ENCODE results near the gene PRKCQ. TPM values are rescaled to one million over a fixed set of nuclear protein-coding genes. Genes with fewer than 3 reads are reported as not detected.

PRKCQ gene
- total RNA-seq, 1 donor from 2014 or later, result 2.1 TPM

- no peaks in the 10 kb centered on the region for H3K79me2 ChIP-seq (ENCODE audit: insufficient read depth, low read length)
- Mint-ChIP-seq H3K9me3 (ENCODE audit: unreplicated experiment) (no peaks in the 10 kb centered on the region), H3K4me1 (ENCODE audit: low read depth, unreplicated experiment) (peaks cover 5% of the 10 kb centered on the region), H3K4me3 (ENCODE audit: unreplicated experiment) (peak overlapping the region; percentile 85), H3K27me3 (ENCODE audit: low read depth, unreplicated experiment) (peaks cover 16% of the 10 kb centered on the region), H3K36me3 (ENCODE audit: low read depth, unreplicated experiment) (peaks cover 6% of the 10 kb centered on the region), H3K27ac (ENCODE audit: unreplicated experiment) (peak overlapping the region; percentile 9)
- H3K4me1 ChIP-seq (ENCODE audit: insufficient read depth, low read length), result no peaks in the 10 kb centered on the region
- H2AFZ ChIP-seq (ENCODE audit: low read depth, low read length), result peak overlapping the region; percentile 78
- peak overlapping the region; percentile 96 for H3K4me2 ChIP-seq (ENCODE audit: low read length)
- FAIRE-seq, result no peak
- no peak overlapping the region for H3K27ac ChIP-seq (ENCODE audit: low read depth, low read length)
- no peaks in the 10 kb centered on the region for H3K36me3 ChIP-seq (ENCODE audit: insufficient read depth, low read length)
- TF ChIP-seq CTCF (IDR thresholded peaks at IDR 0.05; ENCODE audit: insufficient read depth, low read depth, low read length), result no peak
- TF ChIP-seq EZH2 (IDR thresholded peaks at IDR 0.05; ENCODE audit: insufficient read depth, low read length), result no peak
- H3K9ac ChIP-seq (ENCODE audit: low read length), result no peak overlapping the region
- H3K27me3 ChIP-seq (ENCODE audit: insufficient read depth, low read length), result peaks cover 16% of the 10 kb centered on the region
- no peaks in the 10 kb centered on the region for H3K9me3 ChIP-seq (ENCODE audit: insufficient read depth, low read depth, low read length)
- peak overlapping the region; percentile 64 for H3K4me3 ChIP-seq (ENCODE audit: insufficient read depth, low read depth, low read length)
- no peak for DNase-seq (ENCODE audit: low read depth)
- H4K20me1 ChIP-seq (ENCODE audit: insufficient read depth, low read length), result no peaks in the 10 kb centered on the region
These were observed 733 bp downstream of the PRKCQ start for GRCh38 chr10:6579183-6579903.

- Histone ChIP-seq H3K4me3 (ENCODE audit: insufficient read depth, low read depth, low read length) (no peak overlapping the region), H3K4me1 (ENCODE audit: insufficient read depth, low read length) (no peaks in the 10 kb centered on the region), H4K20me1 (ENCODE audit: insufficient read depth, low read length) (no peaks in the 10 kb centered on the region), H3K79me2 (ENCODE audit: insufficient read depth, low read length) (no peaks in the 10 kb centered on the region), H3K27ac (ENCODE audit: low read depth, low read length) (no peak overlapping the region), H3K9ac (ENCODE audit: low read length) (no peak overlapping the region), H3K36me3 (ENCODE audit: insufficient read depth, low read length) (no peaks in the 10 kb centered on the region), H3K9me3 (ENCODE audit: insufficient read depth, low read depth, low read length) (no peaks in the 10 kb centered on the region), H3K4me2 (ENCODE audit: low read length) (no peak overlapping the region), H2AFZ (ENCODE audit: low read depth, low read length) (no peak overlapping the region), H3K27me3 (ENCODE audit: insufficient read depth, low read length) (peaks cover 16% of the 10 kb centered on the region)
- H3K9me3 Mint-ChIP-seq (ENCODE audit: unreplicated experiment), result no peaks in the 10 kb centered on the region
- DNase-seq (ENCODE audit: low read depth) (no peak), FAIRE-seq (no peak)
- peaks cover 5% of the 10 kb centered on the region for H3K4me1 Mint-ChIP-seq (ENCODE audit: low read depth, unreplicated experiment)
- peaks cover 4% of the 10 kb centered on the region for H3K36me3 Mint-ChIP-seq (ENCODE audit: low read depth, unreplicated experiment)
- H3K4me3 Mint-ChIP-seq (ENCODE audit: unreplicated experiment), result no peak overlapping the region
- peak overlapping the region; percentile 9 for H3K27ac Mint-ChIP-seq (ENCODE audit: unreplicated experiment)
- peaks cover 16% of the 10 kb centered on the region for H3K27me3 Mint-ChIP-seq (ENCODE audit: low read depth, unreplicated experiment)
- TF ChIP-seq CTCF (IDR thresholded peaks at IDR 0.05; ENCODE audit: insufficient read depth, low read depth, low read length), result no peak
- TF ChIP-seq EZH2 (IDR thresholded peaks at IDR 0.05; ENCODE audit: insufficient read depth, low read length), result no peak
These were observed 1.3 kb downstream of the PRKCQ start for GRCh38 chr10:6578795-6579182.

- H3K79me2 ChIP-seq (ENCODE audit: insufficient read depth, low read length), result no peaks in the 10 kb centered on the region
- H3K4me3 Mint-ChIP-seq (ENCODE audit: unreplicated experiment), result no peak overlapping the region
These were observed 1.8 kb downstream of the PRKCQ start for GRCh38 chr10:6578251-6578771.

More at GRCh38 chr10:6578251-6578771, 1.8 kb downstream of the PRKCQ start:
- H4K20me1 ChIP-seq (ENCODE audit: insufficient read depth, low read length), result no peaks in the 10 kb centered on the region
- no peak overlapping the region for H3K4me2 ChIP-seq (ENCODE audit: low read length)
- Mint-ChIP-seq H3K9me3 (ENCODE audit: unreplicated experiment) (no peaks in the 10 kb centered on the region), H3K4me1 (ENCODE audit: low read depth, unreplicated experiment) (peaks cover 5% of the 10 kb centered on the region), H3K36me3 (ENCODE audit: low read depth, unreplicated experiment) (peaks cover 3% of the 10 kb centered on the region), H3K27ac (ENCODE audit: unreplicated experiment) (no peak overlapping the region), H3K27me3 (ENCODE audit: low read depth, unreplicated experiment) (peaks cover 16% of the 10 kb centered on the region)
- H2AFZ ChIP-seq (ENCODE audit: low read depth, low read length), result no peak overlapping the region
- H3K27me3 ChIP-seq (ENCODE audit: insufficient read depth, low read length), result peaks cover 16% of the 10 kb centered on the region
- no peak overlapping the region for H3K4me3 ChIP-seq (ENCODE audit: insufficient read depth, low read depth, low read length)
- TF ChIP-seq EZH2 (IDR thresholded peaks at IDR 0.05; ENCODE audit: insufficient read depth, low read length) (no peak), CTCF (IDR thresholded peaks at IDR 0.05; ENCODE audit: insufficient read depth, low read depth, low read length) (no peak)
- no peaks in the 10 kb centered on the region for H3K4me1 ChIP-seq (ENCODE audit: insufficient read depth, low read length)
- no peaks in the 10 kb centered on the region for H3K36me3 ChIP-seq (ENCODE audit: insufficient read depth, low read length)
- H3K9ac ChIP-seq (ENCODE audit: low read length), result no peak overlapping the region
- no peaks in the 10 kb centered on the region for H3K9me3 ChIP-seq (ENCODE audit: insufficient read depth, low read depth, low read length)
- DNase-seq (ENCODE audit: low read depth) (no peak), FAIRE-seq (no peak)
- H3K27ac ChIP-seq (ENCODE audit: low read depth, low read length), result no peak overlapping the region
